Peyer's patch (tissue), 4 donors: ENCODE data around the gene IGSF5.

Experiments used
- POLR2A ChIP-seq, 2 donors: fragments of 450-650 bp; IDR thresholded peaks; one replicate each; pipeline ENCODE4 v1.5.1; 2017; ENCODE audit warnings: antibody characterized with exemption in 2 of 2, mild to moderate bottlenecking in 2 of 2, moderate library complexity in 2 of 2
- TF ChIP-seq, protein P1 (sequence below), 6 experiments: fragments of 450-650 bp in 4 of 6; fragments of 200-600 bp in 2 of 6; sonication (generic) in 1 of 6; IDR thresholded peaks; one replicate each; pipeline ENCODE4 v1.5.1; 2017 to 2019; ENCODE audit warnings: antibody characterized with exemption in 6 of 6, mild to moderate bottlenecking in 3 of 6, moderate library complexity in 1 of 6

DNA sequence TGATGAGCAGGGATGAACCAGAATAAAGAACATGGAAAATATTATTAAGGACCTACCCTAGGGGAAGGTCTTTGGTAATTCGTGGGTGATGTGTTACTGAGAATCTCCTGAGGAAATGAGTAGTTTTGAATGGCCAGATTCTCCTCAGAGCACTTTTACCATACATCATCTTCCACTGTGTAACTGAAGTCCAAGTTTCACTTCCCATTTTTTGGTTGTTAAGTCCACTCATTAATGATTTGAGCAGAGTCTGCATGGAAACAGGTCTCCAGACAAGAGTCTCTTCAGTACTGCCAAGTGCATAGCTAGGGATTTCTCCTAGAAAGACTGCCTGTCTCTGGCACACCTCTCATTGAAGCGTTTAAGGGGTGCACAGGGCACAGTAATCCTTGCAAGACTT lies 73.6 kb downstream of the IGSF5 start:
- TF ChIP-seq, protein P1, sequence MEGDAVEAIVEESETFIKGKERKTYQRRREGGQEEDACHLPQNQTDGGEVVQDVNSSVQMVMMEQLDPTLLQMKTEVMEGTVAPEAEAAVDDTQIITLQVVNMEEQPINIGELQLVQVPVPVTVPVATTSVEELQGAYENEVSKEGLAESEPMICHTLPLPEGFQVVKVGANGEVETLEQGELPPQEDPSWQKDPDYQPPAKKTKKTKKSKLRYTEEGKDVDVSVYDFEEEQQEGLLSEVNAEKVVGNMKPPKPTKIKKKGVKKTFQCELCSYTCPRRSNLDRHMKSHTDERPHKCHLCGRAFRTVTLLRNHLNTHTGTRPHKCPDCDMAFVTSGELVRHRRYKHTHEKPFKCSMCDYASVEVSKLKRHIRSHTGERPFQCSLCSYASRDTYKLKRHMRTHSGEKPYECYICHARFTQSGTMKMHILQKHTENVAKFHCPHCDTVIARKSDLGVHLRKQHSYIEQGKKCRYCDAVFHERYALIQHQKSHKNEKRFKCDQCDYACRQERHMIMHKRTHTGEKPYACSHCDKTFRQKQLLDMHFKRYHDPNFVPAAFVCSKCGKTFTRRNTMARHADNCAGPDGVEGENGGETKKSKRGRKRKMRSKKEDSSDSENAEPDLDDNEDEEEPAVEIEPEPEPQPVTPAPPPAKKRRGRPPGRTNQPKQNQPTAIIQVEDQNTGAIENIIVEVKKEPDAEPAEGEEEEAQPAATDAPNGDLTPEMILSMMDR (IDR thresholded peaks at IDR 0.05), result no peak
- no peak for TF ChIP-seq POLR2A (IDR thresholded peaks at IDR 0.05)
